K562 (cell line): Measurements from ENCODE around the gene GNAI2. TPM values are rescaled to one million over a fixed set of nuclear protein-coding genes. Genes with fewer than 3 reads are reported as not detected.

ENCODE experiments used
- ATF7 ChIP-seq: fragments of 450-650 bp; IDR thresholded peaks from 2 replicates; pipeline ENCODE4 v1.7.1; 2014; ENCODE audit warnings: mild to moderate bottlenecking, moderate library complexity
- CHAMP1 ChIP-seq: fragments of 450-650 bp; IDR thresholded peaks from 2 replicates; pipeline ENCODE4 v1.6.1; 2016; ENCODE audit warnings: mild to moderate bottlenecking
- FOXM1 ChIP-seq, 2 experiments: fragments of 450-650 bp in 1 of 2; sonication (generic) in 1 of 2; formaldehyde crosslinking in 1 of 2; IDR thresholded peaks; 2 replicates each; pipeline versions ENCODE4 v1.6.1 to v1.9.0; 2017 to 2022; ENCODE audit warnings: low read depth in 2 of 2, mild to moderate bottlenecking in 2 of 2, missing genetic modification reagents in 1 of 2, moderate library complexity in 1 of 2
- HNRNPUL1 ChIP-seq: fragments of 200-400 bp; formaldehyde crosslinking; IDR thresholded peaks from 2 replicates; pipeline ENCODE4 v1.6.1; 2017; ENCODE audit warnings: low read length
- ILK ChIP-seq: fragments of 450-650 bp; IDR thresholded peaks from 2 replicates; pipeline ENCODE4 v1.6.1; 2016; ENCODE audit warnings: missing genetic modification characterization, low read depth, mild to moderate bottlenecking, missing compliant biosample characterization, moderate library complexity, borderline replicate concordance
- NELFE ChIP-seq: IDR thresholded peaks from 2 replicates; pipeline ENCODE4 v1.6.1; 2011; ENCODE audit warnings: mild to moderate bottlenecking; ENCODE audit not compliant: insufficient read depth, insufficient read length
- SIN3A ChIP-seq, 2 experiments: fragments of 150-350 bp in 1 of 2; IDR thresholded peaks; 2 replicates each; pipeline ENCODE4 v1.6.1; 2011 to 2016; ENCODE audit warnings: borderline replicate concordance in 2 of 2, low read depth in 2 of 2, low read length in 2 of 2, mild to moderate bottlenecking in 2 of 2, moderate library complexity in 2 of 2; ENCODE audit not compliant: control insufficient read depth in 1 of 2
- TFE3 ChIP-seq: fragments of 450-650 bp; formaldehyde crosslinking; IDR thresholded peaks from 2 replicates; pipeline ENCODE4 v1.4.0; 2020; ENCODE audit warnings: mild to moderate bottlenecking, mixed read lengths
- ZNF311 ChIP-seq: fragments of 250-450 bp; sonication (Bioruptor Pico); IDR thresholded peaks from 2 replicates; pipeline ENCODE4 v1.4.0; 2020; ENCODE audit warnings: mild to moderate bottlenecking, moderate library complexity
- ZNF766 ChIP-seq: fragments of 200-800 bp; sonication (Bioruptor generic); conservative IDR thresholded peaks from 2 replicates; pipeline ENCODE4 v1.6.1; 2016; ENCODE audit warnings: missing genetic modification characterization, missing compliant biosample characterization
- polyA plus RNA-seq, 8 experiments: library from polyadenylated mRNA; depleted of rRNA in 4 of 8; stranded (reverse) in 5 of 8; unstranded in 3 of 8; fragments of >200 nt; fragmentation: Nextera tagmentation in 2 of 8; fragmentation: Illumina TruSeq in 1 of 8; extraction: Ambion mirVana in 2 of 8; extraction: Trizol in 1 of 8; gene quantifications; 2 replicates each; pipeline versions ENCODE4 v1.2.1 to v1.2.3, GENCODE V29; 2011 to 2014; ENCODE audit warnings: inconsistent platforms in 1 of 8, missing spikeins in 1 of 8
- total RNA-seq, 7 experiments: library from RNA; depleted of rRNA in 6 of 7; stranded (reverse); fragments of >200 nt in 6 of 7; fragmentation: Illumina TruSeq in 2 of 7; extraction: Trizol in 2 of 7; gene quantifications; 2 replicates each; pipeline versions ENCODE4 v1.2.1 to v1.2.3, GENCODE V29; 2011 to 2021; ENCODE audit warnings: low replicate concordance in 1 of 7
- TF ChIP-seq, protein P1 (sequence below), 2 experiments: fragments of 450-650 bp in 1 of 2; sonication (generic) in 1 of 2; formaldehyde crosslinking in 1 of 2; IDR thresholded peaks; 2 replicates each; pipeline versions ENCODE4 v1.7.1 to v1.9.0; 2016 to 2022; ENCODE audit warnings: inconsistent platforms in 1 of 2, mild to moderate bottlenecking in 1 of 2, missing genetic modification reagents in 1 of 2

The GNAI2 gene
- total and polyA plus RNA-seq, 9 of the 15 experiments (the other 6 are each of a cell fraction or from before 2014, with no cell fraction given) = 1.1 to 72.2 (median 42.7) TPM

- no peak for TF ChIP-seq SIN3A (IDR thresholded peaks at IDR 0.05; ENCODE audit: borderline replicate concordance in 2 of 2, control insufficient read depth in 1 of 2, low read depth in 2 of 2, low read length in 2 of 2)
- no peak for TF ChIP-seq FOXM1 (IDR thresholded peaks at IDR 0.05; ENCODE audit: low read depth)
- TF ChIP-seq FOXM1 (CRISPR knock-in tag; IDR thresholded peaks at IDR 0.05; ENCODE audit: low read depth) = no peak; the same call in 1 of the 2 replicates
- TF ChIP-seq ZNF766 = no peak
- no peak for TF ChIP-seq ILK (tag)
- TF ChIP-seq HNRNPUL1 = no peak
- no peak for TF ChIP-seq NELFE
- TF ChIP-seq CHAMP1 = no peak
- TF ChIP-seq, protein P1, sequence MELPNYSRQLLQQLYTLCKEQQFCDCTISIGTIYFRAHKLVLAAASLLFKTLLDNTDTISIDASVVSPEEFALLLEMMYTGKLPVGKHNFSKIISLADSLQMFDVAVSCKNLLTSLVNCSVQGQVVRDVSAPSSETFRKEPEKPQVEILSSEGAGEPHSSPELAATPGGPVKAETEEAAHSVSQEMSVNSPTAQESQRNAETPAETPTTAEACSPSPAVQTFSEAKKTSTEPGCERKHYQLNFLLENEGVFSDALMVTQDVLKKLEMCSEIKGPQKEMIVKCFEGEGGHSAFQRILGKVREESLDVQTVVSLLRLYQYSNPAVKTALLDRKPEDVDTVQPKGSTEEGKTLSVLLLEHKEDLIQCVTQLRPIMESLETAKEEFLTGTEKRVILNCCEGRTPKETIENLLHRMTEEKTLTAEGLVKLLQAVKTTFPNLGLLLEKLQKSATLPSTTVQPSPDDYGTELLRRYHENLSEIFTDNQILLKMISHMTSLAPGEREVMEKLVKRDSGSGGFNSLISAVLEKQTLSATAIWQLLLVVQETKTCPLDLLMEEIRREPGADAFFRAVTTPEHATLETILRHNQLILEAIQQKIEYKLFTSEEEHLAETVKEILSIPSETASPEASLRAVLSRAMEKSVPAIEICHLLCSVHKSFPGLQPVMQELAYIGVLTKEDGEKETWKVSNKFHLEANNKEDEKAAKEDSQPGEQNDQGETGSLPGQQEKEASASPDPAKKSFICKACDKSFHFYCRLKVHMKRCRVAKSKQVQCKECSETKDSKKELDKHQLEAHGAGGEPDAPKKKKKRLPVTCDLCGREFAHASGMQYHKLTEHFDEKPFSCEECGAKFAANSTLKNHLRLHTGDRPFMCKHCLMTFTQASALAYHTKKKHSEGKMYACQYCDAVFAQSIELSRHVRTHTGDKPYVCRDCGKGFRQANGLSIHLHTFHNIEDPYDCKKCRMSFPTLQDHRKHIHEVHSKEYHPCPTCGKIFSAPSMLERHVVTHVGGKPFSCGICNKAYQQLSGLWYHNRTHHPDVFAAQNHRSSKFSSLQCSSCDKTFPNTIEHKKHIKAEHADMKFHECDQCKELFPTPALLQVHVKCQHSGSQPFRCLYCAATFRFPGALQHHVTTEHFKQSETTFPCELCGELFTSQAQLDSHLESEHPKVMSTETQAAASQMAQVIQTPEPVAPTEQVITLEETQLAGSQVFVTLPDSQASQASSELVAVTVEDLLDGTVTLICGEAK (IDR thresholded peaks at IDR 0.05) = no peak
- TF ChIP-seq, protein P1 (CRISPR knock-in tag; IDR thresholded peaks at IDR 0.05) = no peak
- peak; percentile 97 for TF ChIP-seq ATF7
- no peak for TF ChIP-seq ZNF311
- no peak for TF ChIP-seq TFE3 (CRISPR knock-in tag)
Measured at GRCh38 chr3:50260027-50260941, 24.3 kb downstream of the GNAI2 start (continued).
